ENCODE data around the gene MELTF. TPM values are rescaled to one million over a fixed set of nuclear protein-coding genes. Genes with fewer than 3 reads are reported as not detected.

MELTF gene
- total RNA-seq, 1 experiment from 2014 or later, result 7.3 TPM

DNA sequence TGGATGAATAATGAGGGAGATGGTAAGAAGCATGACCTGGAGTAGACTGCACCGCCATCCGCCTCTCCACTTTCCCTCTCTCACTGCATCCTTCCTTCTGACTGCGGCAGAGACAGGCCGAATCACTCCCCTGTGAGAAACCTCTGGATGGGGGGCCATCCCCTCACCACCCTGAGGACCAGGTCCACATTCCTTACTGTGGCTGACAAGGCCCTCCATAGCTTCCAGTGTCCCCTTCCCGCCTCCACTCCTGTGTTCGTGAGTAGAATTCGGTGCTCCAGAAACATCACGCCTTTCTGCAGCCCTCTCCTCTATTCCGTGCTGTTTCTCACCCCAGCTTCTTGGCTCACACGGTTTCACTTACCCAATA, 63.8 kb downstream of the MELTF start:
- TF ChIP-seq SOX15 (CRISPR knock-in tag; IDR thresholded peaks at IDR 0.05) (no peak), NR3C1 (CRISPR knock-in tag; conservative IDR thresholded peaks at IDR 0.05; ENCODE audit: low read depth) (no peak), RORB (CRISPR knock-in tag; IDR thresholded peaks at IDR 0.05) (no peak), ZNF423 (CRISPR knock-in tag; IDR thresholded peaks at IDR 0.05) (no peak), ZNF263 (CRISPR knock-in tag; IDR thresholded peaks at IDR 0.05; ENCODE audit: low read depth) (no peak), CREM (CRISPR knock-in tag; IDR thresholded peaks at IDR 0.05) (no peak), IRF2 (CRISPR knock-in tag; IDR thresholded peaks at IDR 0.05; ENCODE audit: borderline replicate concordance, low read depth) (no peak), CBFB (CRISPR knock-in tag; IDR thresholded peaks at IDR 0.05; ENCODE audit: low read depth) (no peak), ETV6 (CRISPR knock-in tag; IDR thresholded peaks at IDR 0.05) (no peak), MYBL2 (CRISPR knock-in tag; IDR thresholded peaks at IDR 0.05) (no peak), FOXK1 (CRISPR knock-in tag; IDR thresholded peaks at IDR 0.05) (no peak)
- TF ChIP-seq, protein P1, sequence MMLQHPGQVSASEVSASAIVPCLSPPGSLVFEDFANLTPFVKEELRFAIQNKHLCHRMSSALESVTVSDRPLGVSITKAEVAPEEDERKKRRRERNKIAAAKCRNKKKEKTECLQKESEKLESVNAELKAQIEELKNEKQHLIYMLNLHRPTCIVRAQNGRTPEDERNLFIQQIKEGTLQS (CRISPR knock-in tag; conservative IDR thresholded peaks at IDR 0.05), result no peak
- TF ChIP-seq, protein P2, sequence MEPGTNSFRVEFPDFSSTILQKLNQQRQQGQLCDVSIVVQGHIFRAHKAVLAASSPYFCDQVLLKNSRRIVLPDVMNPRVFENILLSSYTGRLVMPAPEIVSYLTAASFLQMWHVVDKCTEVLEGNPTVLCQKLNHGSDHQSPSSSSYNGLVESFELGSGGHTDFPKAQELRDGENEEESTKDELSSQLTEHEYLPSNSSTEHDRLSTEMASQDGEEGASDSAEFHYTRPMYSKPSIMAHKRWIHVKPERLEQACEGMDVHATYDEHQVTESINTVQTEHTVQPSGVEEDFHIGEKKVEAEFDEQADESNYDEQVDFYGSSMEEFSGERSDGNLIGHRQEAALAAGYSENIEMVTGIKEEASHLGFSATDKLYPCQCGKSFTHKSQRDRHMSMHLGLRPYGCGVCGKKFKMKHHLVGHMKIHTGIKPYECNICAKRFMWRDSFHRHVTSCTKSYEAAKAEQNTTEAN (CRISPR knock-in tag; IDR thresholded peaks at IDR 0.05), result no peak
- TF ChIP-seq, protein P3, sequence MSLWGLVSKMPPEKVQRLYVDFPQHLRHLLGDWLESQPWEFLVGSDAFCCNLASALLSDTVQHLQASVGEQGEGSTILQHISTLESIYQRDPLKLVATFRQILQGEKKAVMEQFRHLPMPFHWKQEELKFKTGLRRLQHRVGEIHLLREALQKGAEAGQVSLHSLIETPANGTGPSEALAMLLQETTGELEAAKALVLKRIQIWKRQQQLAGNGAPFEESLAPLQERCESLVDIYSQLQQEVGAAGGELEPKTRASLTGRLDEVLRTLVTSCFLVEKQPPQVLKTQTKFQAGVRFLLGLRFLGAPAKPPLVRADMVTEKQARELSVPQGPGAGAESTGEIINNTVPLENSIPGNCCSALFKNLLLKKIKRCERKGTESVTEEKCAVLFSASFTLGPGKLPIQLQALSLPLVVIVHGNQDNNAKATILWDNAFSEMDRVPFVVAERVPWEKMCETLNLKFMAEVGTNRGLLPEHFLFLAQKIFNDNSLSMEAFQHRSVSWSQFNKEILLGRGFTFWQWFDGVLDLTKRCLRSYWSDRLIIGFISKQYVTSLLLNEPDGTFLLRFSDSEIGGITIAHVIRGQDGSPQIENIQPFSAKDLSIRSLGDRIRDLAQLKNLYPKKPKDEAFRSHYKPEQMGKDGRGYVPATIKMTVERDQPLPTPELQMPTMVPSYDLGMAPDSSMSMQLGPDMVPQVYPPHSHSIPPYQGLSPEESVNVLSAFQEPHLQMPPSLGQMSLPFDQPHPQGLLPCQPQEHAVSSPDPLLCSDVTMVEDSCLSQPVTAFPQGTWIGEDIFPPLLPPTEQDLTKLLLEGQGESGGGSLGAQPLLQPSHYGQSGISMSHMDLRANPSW (CRISPR knock-in tag; conservative IDR thresholded peaks at IDR 0.05; ENCODE audit: low read depth), result no peak
- TF ChIP-seq, protein P4, sequence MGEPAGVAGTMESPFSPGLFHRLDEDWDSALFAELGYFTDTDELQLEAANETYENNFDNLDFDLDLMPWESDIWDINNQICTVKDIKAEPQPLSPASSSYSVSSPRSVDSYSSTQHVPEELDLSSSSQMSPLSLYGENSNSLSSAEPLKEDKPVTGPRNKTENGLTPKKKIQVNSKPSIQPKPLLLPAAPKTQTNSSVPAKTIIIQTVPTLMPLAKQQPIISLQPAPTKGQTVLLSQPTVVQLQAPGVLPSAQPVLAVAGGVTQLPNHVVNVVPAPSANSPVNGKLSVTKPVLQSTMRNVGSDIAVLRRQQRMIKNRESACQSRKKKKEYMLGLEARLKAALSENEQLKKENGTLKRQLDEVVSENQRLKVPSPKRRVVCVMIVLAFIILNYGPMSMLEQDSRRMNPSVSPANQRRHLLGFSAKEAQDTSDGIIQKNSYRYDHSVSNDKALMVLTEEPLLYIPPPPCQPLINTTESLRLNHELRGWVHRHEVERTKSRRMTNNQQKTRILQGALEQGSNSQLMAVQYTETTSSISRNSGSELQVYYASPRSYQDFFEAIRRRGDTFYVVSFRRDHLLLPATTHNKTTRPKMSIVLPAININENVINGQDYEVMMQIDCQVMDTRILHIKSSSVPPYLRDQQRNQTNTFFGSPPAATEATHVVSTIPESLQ (CRISPR knock-in tag; IDR thresholded peaks at IDR 0.05), result no peak
- TF ChIP-seq, protein P5, sequence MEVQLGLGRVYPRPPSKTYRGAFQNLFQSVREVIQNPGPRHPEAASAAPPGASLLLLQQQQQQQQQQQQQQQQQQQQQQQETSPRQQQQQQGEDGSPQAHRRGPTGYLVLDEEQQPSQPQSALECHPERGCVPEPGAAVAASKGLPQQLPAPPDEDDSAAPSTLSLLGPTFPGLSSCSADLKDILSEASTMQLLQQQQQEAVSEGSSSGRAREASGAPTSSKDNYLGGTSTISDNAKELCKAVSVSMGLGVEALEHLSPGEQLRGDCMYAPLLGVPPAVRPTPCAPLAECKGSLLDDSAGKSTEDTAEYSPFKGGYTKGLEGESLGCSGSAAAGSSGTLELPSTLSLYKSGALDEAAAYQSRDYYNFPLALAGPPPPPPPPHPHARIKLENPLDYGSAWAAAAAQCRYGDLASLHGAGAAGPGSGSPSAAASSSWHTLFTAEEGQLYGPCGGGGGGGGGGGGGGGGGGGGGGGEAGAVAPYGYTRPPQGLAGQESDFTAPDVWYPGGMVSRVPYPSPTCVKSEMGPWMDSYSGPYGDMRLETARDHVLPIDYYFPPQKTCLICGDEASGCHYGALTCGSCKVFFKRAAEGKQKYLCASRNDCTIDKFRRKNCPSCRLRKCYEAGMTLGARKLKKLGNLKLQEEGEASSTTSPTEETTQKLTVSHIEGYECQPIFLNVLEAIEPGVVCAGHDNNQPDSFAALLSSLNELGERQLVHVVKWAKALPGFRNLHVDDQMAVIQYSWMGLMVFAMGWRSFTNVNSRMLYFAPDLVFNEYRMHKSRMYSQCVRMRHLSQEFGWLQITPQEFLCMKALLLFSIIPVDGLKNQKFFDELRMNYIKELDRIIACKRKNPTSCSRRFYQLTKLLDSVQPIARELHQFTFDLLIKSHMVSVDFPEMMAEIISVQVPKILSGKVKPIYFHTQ (CRISPR knock-in tag; IDR thresholded peaks at IDR 0.05), result no peak
- TF ChIP-seq, protein P6, sequence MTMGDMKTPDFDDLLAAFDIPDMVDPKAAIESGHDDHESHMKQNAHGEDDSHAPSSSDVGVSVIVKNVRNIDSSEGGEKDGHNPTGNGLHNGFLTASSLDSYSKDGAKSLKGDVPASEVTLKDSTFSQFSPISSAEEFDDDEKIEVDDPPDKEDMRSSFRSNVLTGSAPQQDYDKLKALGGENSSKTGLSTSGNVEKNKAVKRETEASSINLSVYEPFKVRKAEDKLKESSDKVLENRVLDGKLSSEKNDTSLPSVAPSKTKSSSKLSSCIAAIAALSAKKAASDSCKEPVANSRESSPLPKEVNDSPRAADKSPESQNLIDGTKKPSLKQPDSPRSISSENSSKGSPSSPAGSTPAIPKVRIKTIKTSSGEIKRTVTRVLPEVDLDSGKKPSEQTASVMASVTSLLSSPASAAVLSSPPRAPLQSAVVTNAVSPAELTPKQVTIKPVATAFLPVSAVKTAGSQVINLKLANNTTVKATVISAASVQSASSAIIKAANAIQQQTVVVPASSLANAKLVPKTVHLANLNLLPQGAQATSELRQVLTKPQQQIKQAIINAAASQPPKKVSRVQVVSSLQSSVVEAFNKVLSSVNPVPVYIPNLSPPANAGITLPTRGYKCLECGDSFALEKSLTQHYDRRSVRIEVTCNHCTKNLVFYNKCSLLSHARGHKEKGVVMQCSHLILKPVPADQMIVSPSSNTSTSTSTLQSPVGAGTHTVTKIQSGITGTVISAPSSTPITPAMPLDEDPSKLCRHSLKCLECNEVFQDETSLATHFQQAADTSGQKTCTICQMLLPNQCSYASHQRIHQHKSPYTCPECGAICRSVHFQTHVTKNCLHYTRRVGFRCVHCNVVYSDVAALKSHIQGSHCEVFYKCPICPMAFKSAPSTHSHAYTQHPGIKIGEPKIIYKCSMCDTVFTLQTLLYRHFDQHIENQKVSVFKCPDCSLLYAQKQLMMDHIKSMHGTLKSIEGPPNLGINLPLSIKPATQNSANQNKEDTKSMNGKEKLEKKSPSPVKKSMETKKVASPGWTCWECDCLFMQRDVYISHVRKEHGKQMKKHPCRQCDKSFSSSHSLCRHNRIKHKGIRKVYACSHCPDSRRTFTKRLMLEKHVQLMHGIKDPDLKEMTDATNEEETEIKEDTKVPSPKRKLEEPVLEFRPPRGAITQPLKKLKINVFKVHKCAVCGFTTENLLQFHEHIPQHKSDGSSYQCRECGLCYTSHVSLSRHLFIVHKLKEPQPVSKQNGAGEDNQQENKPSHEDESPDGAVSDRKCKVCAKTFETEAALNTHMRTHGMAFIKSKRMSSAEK (CRISPR knock-in tag; IDR thresholded peaks at IDR 0.05; ENCODE audit: borderline replicate concordance), result no peak
- no peaks in the 10 kb centered on the region for H3K36me3 Mint-ChIP-seq
- H3K27me3 Mint-ChIP-seq (ENCODE audit: low read depth), result peaks cover 83% of the 10 kb centered on the region
- CTCF ChIA-PET, result no interaction called here
- no peak overlapping the region for H3K4me3 Mint-ChIP-seq
- DNase-seq (ENCODE audit: low spot score) (no peak), ATAC-seq (no peak)
- no peaks in the 10 kb centered on the region for H3K9me3 Mint-ChIP-seq
- POLR2A ChIA-PET, result no interaction called here
- H3K4me1 Mint-ChIP-seq, result peaks cover 10% of the 10 kb centered on the region
- no peak overlapping the region for H3K27ac Mint-ChIP-seq
